Mucosa of stomach (tissue), 1 donor: ENCODE data around the gene TUBGCP6.

Experiments
- H3K27me3 ChIP-seq: one replicate; pipeline ENCODE4 v1.7.0; 2013; ENCODE audit warnings: mild to moderate bottlenecking, low read length; ENCODE audit not compliant: control insufficient read depth, insufficient read depth
- H3K36me3 ChIP-seq: one replicate; pipeline ENCODE4 v1.7.0; 2013; ENCODE audit warnings: low read length; ENCODE audit not compliant: control insufficient read depth, insufficient read depth
- H3K4me1 ChIP-seq: one replicate; pipeline ENCODE4 v1.7.0; 2013; ENCODE audit warnings: mild to moderate bottlenecking, low read length; ENCODE audit not compliant: control insufficient read depth, insufficient read depth
- H3K4me3 ChIP-seq: one replicate; pipeline ENCODE4 v1.7.0; 2013; ENCODE audit warnings: low read length
- H3K9ac ChIP-seq: one replicate; pipeline ENCODE4 v1.7.0; 2013; ENCODE audit warnings: mild to moderate bottlenecking, low read length, moderate library complexity
- H3K9me3 ChIP-seq: one replicate; pipeline ENCODE4 v1.7.0; 2013; ENCODE audit warnings: mild to moderate bottlenecking, low read length, moderate library complexity; ENCODE audit not compliant: control insufficient read depth
- donor health status: Pancreatic carcinoma.

TUBGCP6 gene

GRCh38 chr22:50178871-50179869 lies 65.7 kb downstream of the TUBGCP6 start:
- Histone ChIP-seq H3K36me3 (no peaks in the 10 kb centered on the region), H3K4me1 (peaks cover 22% of the 10 kb centered on the region), H3K27me3 (peaks cover 9% of the 10 kb centered on the region), H3K9me3 (no peaks in the 10 kb centered on the region), H3K4me3 (no peak overlapping the region), H3K9ac (no peak overlapping the region)

GRCh38 chr22:50178471-50178864 lies 66.4 kb downstream of the TUBGCP6 start:
- Histone ChIP-seq H3K36me3 (no peaks in the 10 kb centered on the region), H3K9ac (no peak overlapping the region), H3K27me3 (peaks cover 12% of the 10 kb centered on the region), H3K4me1 (peaks cover 15% of the 10 kb centered on the region), H3K9me3 (no peaks in the 10 kb centered on the region), H3K4me3 (no peak overlapping the region)

DNA sequence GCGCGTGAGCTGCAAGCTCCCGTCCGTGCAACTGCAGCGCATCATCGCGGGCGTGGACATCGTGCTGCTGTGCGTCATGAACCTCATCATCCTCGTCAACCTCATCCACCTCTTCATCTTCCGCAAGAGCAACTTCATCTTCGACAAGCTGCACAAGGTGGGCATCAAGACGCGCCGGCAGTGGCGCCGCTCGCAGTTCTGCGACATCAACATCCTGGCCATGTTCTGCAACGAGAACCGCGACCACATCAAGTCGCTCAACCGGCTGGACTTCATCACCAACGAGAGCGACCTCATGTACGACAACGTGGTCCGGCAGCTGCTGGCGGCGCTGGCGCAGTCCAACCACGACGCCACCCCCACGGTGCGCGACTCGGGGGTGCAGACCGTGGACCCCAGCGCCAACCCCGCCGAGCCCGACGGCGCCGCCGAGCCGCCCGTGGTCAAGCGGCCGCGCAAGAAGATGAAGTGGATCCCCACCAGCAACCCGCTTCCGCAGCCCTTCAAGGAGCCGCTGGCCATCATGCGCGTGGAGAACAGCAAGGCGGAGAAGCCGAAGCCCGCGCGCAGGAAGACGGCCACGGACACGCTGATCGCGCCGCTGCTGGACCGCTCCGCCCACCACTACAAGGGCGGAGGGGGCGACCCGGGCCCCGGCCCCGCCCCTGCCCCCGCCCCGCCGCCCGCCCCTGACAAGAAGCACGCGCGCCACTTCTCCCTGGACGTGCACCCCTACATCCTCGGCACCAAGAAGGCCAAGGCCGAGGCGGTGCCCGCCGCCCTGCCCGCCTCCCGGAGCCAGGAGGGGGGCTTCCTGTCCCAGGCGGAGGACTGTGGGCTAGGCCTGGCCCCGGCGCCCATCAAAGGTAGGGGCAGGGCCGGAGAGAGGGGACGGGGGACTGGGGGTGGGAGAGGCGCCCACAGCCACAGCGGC lies 67.0 kb downstream of the TUBGCP6 start:
- H3K9ac ChIP-seq: no peak overlapping the region
- H3K9me3 ChIP-seq: no peaks in the 10 kb centered on the region
- no peaks in the 10 kb centered on the region for H3K36me3 ChIP-seq
- no peak overlapping the region for H3K4me3 ChIP-seq
- H3K27me3 ChIP-seq: peaks cover 16% of the 10 kb centered on the region
- H3K4me1 ChIP-seq: peaks cover 8% of the 10 kb centered on the region

- no peaks in the 10 kb centered on the region for H3K9me3 ChIP-seq
- no peak overlapping the region for H3K4me3 ChIP-seq
- H3K27me3 ChIP-seq: peaks cover 20% of the 10 kb centered on the region
These were observed 67.8 kb downstream of the TUBGCP6 start for GRCh38 chr22:50176850-50177536.

DNA sequence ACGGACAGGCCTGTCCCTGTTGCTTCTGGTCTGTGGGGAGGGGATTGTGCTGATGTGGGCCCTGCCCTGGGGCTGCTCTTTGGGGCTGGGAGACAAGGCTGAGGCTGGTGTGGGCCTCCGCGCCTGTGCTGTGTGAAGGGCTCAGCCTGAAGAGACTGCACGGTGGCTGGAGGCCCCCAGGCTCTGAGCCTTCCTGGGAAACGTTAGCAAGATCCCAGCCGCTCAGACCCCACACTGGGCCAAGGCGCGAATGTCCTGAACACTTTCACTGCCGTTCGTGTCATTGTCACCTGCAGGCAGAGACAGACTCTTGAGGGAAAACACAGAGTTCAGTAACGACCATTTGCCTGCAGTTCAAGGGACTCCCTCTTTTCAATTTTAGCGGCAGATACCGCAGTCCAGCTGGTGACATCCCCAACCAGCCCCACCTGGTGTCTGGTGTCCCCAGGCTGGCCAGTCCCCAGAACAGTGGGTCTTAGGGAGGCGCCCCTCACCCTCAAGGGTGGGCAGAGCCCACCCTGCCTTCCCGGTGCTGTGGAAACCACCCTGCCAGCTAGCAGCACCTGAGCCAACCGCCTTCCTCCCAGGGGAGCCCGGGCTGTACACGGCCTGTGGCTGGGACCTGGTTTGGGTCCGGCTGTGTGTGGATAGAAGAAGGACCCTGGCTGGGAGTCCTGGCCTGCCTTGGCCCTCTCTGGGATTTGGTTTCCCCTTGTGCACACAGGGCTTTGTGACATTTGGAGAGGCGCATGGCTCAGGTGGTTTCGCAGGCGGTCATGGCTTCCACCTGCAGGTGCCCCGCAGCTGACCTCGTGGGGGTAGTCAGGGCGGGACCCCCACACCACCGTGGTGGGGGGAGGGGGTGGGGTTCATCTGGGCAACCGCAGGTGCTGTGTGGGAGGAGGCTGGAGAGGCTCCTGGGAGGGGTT lies 68.6 kb downstream of the TUBGCP6 start:
- Histone ChIP-seq H3K36me3 (no peaks in the 10 kb centered on the region), H3K4me1 (peaks cover 1% of the 10 kb centered on the region), H3K27me3 (peaks cover 28% of the 10 kb centered on the region), H3K9me3 (no peaks in the 10 kb centered on the region), H3K9ac (no peak overlapping the region), H3K4me3 (no peak overlapping the region)

More at GRCh38 chr22:50176850-50177536, 67.8 kb downstream of the TUBGCP6 start:
- Histone ChIP-seq H3K36me3 (no peaks in the 10 kb centered on the region), H3K9ac (no peak overlapping the region), H3K4me1 (peaks cover under 1% of the 10 kb centered on the region)

DNA sequence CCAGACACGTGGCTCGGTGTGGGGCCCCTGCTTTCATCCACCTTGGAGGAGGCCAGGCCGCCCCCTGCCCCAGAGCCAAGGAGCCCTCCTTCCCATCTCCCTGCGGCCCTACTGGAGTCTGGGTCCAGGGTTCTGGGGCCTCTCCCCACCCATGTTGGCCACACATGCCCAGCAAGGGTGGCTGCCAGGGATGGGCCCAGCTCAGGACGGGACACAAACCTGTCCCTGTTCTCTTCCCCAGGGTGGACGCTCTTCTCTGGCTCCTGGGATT lies 69.7 kb downstream of the TUBGCP6 start:
- Histone ChIP-seq H3K4me1 (peaks cover 7% of the 10 kb centered on the region), H3K36me3 (no peaks in the 10 kb centered on the region), H3K27me3 (peaks cover 33% of the 10 kb centered on the region), H3K9ac (no peak overlapping the region), H3K9me3 (no peaks in the 10 kb centered on the region), H3K4me3 (no peak overlapping the region)

DNA sequence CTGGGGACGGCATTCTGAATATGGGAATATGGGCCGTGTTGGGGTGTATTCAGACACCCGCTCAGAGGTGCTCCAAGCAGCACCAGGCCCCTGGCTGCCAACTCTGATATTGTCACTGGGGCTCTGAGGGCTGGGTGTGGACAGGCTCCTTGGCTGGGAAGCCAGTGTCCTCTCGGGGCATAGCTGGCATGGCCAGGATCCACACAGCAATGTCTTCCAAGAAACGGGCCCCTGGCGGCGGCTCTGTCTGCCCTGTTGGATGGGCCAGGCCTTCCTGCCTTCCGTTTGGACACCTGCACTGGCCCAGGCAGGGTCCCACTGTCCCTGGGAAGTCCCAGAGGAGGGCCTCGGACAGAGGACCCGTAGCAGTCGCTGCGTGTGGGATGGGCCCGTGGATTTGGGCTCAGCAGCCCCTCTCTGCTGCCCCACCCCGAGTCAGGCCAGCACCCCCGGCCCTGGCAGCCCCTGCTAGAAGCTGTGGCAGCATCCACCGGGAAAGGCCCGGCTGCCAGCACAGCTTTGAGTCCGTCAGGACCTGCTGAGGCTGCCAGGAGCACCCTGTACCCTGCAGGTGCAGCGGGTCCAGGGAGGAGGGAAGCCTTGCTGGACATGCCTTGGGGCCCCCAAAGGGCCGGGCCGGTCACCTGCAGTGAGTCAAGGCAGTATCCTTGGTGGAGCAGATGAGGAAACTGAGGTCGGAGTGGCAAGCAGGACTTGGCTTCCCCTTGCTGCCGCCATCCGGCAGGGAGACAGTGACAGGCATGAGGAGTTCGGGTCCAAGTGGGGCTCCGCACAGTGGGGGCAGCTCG lies 70.2 kb downstream of the TUBGCP6 start:
- Histone ChIP-seq H3K27me3 (peaks cover 33% of the 10 kb centered on the region), H3K36me3 (no peaks in the 10 kb centered on the region), H3K4me3 (no peak overlapping the region), H3K9me3 (no peaks in the 10 kb centered on the region), H3K4me1 (peaks cover 7% of the 10 kb centered on the region), H3K9ac (no peak overlapping the region)

GRCh38 chr22:50173983-50174355 lies 70.9 kb downstream of the TUBGCP6 start:
- H3K27me3 ChIP-seq: peaks cover 38% of the 10 kb centered on the region
- no peaks in the 10 kb centered on the region for H3K36me3 ChIP-seq
- no peak overlapping the region for H3K4me3 ChIP-seq

DNA sequence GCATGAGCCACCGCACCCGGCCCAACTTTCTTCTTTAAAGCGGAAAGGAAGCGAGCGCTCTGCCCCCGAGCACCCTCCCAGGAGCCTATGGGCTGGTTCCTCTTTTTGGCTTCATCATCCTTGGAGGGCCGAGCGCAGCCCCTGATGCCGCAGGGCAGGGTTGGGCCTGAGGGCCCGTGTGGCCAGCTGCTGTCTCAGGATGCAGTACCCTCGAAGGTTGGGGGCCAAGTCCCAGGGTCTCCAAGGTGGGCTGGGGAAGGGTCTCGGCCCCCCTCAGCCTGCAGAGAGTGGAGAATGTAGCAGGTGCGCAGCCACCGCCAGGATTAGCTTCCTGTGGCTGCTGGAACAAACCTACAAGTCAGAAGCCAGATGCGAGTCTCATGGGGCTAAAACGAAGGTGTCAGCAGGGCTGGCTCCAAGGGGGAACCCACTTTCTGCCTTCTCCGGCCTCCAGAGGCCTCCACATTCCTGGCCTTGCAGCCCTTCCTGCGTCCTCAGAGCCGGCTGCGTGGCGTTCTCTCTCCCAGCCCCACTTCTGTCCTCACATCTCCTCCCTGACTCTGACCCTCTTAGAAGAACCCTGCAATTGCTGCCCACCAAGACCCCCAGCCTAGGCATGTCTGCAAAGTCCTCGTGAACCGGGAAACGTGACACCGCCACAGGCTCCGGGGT lies 71.4 kb downstream of the TUBGCP6 start:
- Histone ChIP-seq H3K4me3 (no peak overlapping the region), H3K27me3 (peaks cover 38% of the 10 kb centered on the region), H3K36me3 (no peaks in the 10 kb centered on the region)

More at GRCh38 chr22:50173983-50174355, 70.9 kb downstream of the TUBGCP6 start:
- H3K9ac ChIP-seq: no peak overlapping the region
- H3K4me1 ChIP-seq: peaks cover 10% of the 10 kb centered on the region
- no peaks in the 10 kb centered on the region for H3K9me3 ChIP-seq

GRCh38 chr22:50171965-50172421 lies 72.8 kb downstream of the TUBGCP6 start:
- H3K36me3 ChIP-seq: no peaks in the 10 kb centered on the region
- no peaks in the 10 kb centered on the region for H3K9me3 ChIP-seq
- peaks cover 41% of the 10 kb centered on the region for H3K27me3 ChIP-seq
- peaks cover 11% of the 10 kb centered on the region for H3K4me1 ChIP-seq
- no peak overlapping the region for H3K4me3 ChIP-seq
- no peak overlapping the region for H3K9ac ChIP-seq

More for the DNA sequence above, 71.4 kb downstream of the TUBGCP6 start:
- Histone ChIP-seq H3K9ac (no peak overlapping the region), H3K4me1 (peaks cover 11% of the 10 kb centered on the region), H3K9me3 (no peaks in the 10 kb centered on the region)
